Measurements from ENCODE around the gene RANBP1. TPM values are rescaled to one million over a fixed set of nuclear protein-coding genes. Genes with fewer than 3 reads are reported as not detected.

RANBP1 gene
- total and polyA plus RNA-seq, 9 of the 15 experiments (the other 6 are each of a cell fraction or from before 2014, with no cell fraction given) = 162 to 2,891 (median 1,289) TPM

DNA sequence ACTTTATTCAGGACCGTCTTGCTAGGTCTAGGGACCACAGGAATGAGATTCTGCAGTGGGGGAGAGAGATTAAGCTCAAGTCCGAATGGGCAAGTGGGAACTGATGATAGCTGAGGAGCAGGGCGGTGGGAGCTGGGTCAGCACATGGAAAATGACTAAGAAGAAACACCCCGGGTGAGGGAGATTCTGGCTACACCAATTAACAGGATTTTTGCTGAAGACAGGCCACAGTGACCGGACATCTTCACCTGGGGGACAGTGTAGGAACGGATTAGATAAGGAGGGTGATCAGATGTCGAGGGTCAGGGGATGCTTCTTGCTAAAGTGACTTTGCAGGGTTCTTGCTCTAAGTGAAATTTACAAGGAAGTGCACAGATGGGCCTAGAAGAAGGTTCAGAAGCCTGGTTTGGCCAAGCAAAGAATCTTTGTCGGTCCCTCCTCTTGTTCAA, 44.4 kb upstream of the RANBP1 start:
- no TSS peak for BruUV-seq (replicated peaks)
- H3K4me3 ChIP-seq = no peak overlapping the region
- H3K9ac ChIP-seq (ENCODE audit: insufficient read depth in 1 of 2, low read depth in 2 of 2, low read length in 2 of 2) = peak overlapping the region; percentile 3 to 4; a peak in 2 of 4 replicates
- H4K20me1 ChIP-seq (replicated peaks; ENCODE audit: control insufficient read depth, insufficient read depth, low read length) = no peaks in the 10 kb centered on the region
- H3K4me1 ChIP-seq (replicated peaks in 1 of 2; ENCODE audit: control insufficient read depth in 2 of 2, insufficient read depth in 2 of 2, low read length in 2 of 2) = peaks cover 36 to 37% of the 10 kb centered on the region in 2 experiments
- ChIA-PET POLR2A (interaction anchor here (0.6 to 7.0 kb wide), 23 partner anchors 9 to 909 kb away, joined by 3 to 77 read pairs (median 4); partner anchors contain the start of gene TANGO2), CTCF (ENCODE audit: low intra/inter-chr PET ratio) (no interaction called here)
- no peaks in the 10 kb centered on the region for H3K79me2 ChIP-seq (ENCODE audit: control insufficient read depth, insufficient read depth, low read length)
- ATAC-seq (peak; percentile 72), DNase-seq (ENCODE audit: extremely low read depth in 1 of 4, low spot score in 3 of 4) (peak; percentile 85 to 93 (median 89)), FAIRE-seq (no peak)
- no peaks in the 10 kb centered on the region for H3K9me3 ChIP-seq (replicated peaks; ENCODE audit: control insufficient read depth, insufficient read depth, low read depth, low read length)
- no peaks in the 10 kb centered on the region for H3K36me3 ChIP-seq (ENCODE audit: control insufficient read depth, insufficient read depth, low read length)
- in situ Hi-C loops (cut with MboI) (no loop called here), intact Hi-C loops (cut with micrococcal nuclease) (no loop called here)
- H3K27me3 ChIP-seq (ENCODE audit: control insufficient read depth in 2 of 2, insufficient read depth in 2 of 2, low read length in 2 of 2) = no peaks in the 10 kb centered on the region
- H3K27ac ChIP-seq (ENCODE audit: extremely low read depth, low read depth, low read length) = peak overlapping the region; percentile 43; the same call in 2 of the 3 replicates
- H3K4me2 ChIP-seq (ENCODE audit: insufficient read depth, low read length) = peak overlapping the region; percentile 48
- H3K9me1 ChIP-seq (ENCODE audit: control insufficient read depth, insufficient read depth, low read length) = no peaks in the 10 kb centered on the region
- H2AFZ ChIP-seq (ENCODE audit: low read depth, low read length) = peak overlapping the region; percentile 35
- WGBS (ENCODE audit: insufficient coverage, low coverage, missing lambda C conversion rate) = 2% methylated on average over 8 of the region's 8 CpGs
- TF ChIP-seq E2F3 (CRISPR knock-in tag; IDR thresholded peaks at IDR 0.05) (no peak), ZFPM2 (CRISPR knock-in tag; IDR thresholded peaks at IDR 0.05) (peak; percentile 56; the same call in 1 of the 2 replicates), GABPA (tag; conservative IDR thresholded peaks at IDR 0.05; ENCODE audit: low read depth) (no peak), SIX5 (IDR thresholded peaks at IDR 0.05; ENCODE audit: borderline replicate concordance in 1 of 2, insufficient read depth in 1 of 2, low read depth in 1 of 2, low read length in 2 of 2) (no peak), MIER1 (IDR thresholded peaks at IDR 0.05; ENCODE audit: low read depth) (no peak), POLR3G (IDR thresholded peaks at IDR 0.05; ENCODE audit: extremely low read depth, insufficient read length, insufficient replicate concordance) (no peak), NFIC (IDR thresholded peaks at IDR 0.05) (no peak), CREBBP (IDR thresholded peaks at IDR 0.05; ENCODE audit: low read depth, low read length) (no peak), KLF16 (IDR thresholded peaks at IDR 0.05) (peak; percentile 43; the same call in 1 of the 2 replicates), BRD9 (IDR thresholded peaks at IDR 0.05; ENCODE audit: low read depth, partially characterized antibody) (no peak), PCBP1 (IDR thresholded peaks at IDR 0.05; ENCODE audit: low read depth, low read length, poor library complexity, severe bottlenecking) (no peak), SOX6 (IDR thresholded peaks at IDR 0.05) (no peak), TCF3 (CRISPR knock-in tag; IDR thresholded peaks at IDR 0.05) (no peak), ZNF224 (CRISPR knock-in tag; IDR thresholded peaks at IDR 0.05) (no peak), ESRRB (CRISPR knock-in tag; IDR thresholded peaks at IDR 0.05; ENCODE audit: borderline replicate concordance) (0 out of 2 replicates have a peak, but pooled peaks have one; percentile 36), ZNF644 (tag; IDR thresholded peaks at IDR 0.05; ENCODE audit: low read depth) (no peak), L3MBTL2 (IDR thresholded peaks at IDR 0.05) (no peak), FOXA1 (IDR thresholded peaks at IDR 0.05; ENCODE audit: borderline replicate concordance) (no peak), EGR1 (conservative IDR thresholded peaks at IDR 0.05) (no peak)
- TF ChIP-seq, protein P1, sequence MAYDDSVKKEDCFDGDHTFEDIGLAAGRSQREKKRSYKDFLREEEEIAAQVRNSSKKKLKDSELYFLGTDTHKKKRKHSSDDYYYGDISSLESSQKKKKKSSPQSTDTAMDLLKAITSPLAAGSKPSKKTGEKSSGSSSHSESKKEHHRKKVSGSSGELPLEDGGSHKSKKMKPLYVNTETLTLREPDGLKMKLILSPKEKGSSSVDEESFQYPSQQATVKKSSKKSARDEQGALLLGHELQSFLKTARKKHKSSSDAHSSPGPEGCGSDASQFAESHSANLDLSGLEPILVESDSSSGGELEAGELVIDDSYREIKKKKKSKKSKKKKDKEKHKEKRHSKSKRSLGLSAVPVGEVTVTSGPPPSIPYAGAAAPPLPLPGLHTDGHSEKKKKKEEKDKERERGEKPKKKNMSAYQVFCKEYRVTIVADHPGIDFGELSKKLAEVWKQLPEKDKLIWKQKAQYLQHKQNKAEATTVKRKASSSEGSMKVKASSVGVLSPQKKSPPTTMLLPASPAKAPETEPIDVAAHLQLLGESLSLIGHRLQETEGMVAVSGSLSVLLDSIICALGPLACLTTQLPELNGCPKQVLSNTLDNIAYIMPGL (CRISPR knock-in tag; IDR thresholded peaks at IDR 0.05) = 0 out of 2 replicates have a peak, but pooled peaks have one; percentile 14
- TF ChIP-seq, protein P2, sequence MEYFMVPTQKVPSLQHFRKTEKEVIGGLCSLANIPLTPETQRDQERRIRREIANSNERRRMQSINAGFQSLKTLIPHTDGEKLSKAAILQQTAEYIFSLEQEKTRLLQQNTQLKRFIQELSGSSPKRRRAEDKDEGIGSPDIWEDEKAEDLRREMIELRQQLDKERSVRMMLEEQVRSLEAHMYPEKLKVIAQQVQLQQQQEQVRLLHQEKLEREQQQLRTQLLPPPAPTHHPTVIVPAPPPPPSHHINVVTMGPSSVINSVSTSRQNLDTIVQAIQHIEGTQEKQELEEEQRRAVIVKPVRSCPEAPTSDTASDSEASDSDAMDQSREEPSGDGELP (CRISPR knock-in tag; IDR thresholded peaks at IDR 0.05; ENCODE audit: borderline replicate concordance) = no peak

All from K562 (cell line).